HS-27A (cell line): Measurements from ENCODE around the gene MAGEA6.
"Not testable (repeated sequence)": the region's sequence is repeated elsewhere in the genome, so short reads cannot be mapped to it uniquely, and the experiment has no call there.

Experiments
- DNase-seq: peaks from one replicate; pipeline ENCODE4 v3.0.0-alpha.2; 2012; ENCODE audit warnings: low read depth, missing footprints

Gene MAGEA6

GRCh38 chrX:152769549-152770289 is at the start of gene MAGEA6:
Gene MAGEA6, minus strand, starts transcription at chrX:152769689. Its CDS starts 2,039 bp downstream, at chrX:152767650.
- DNase-seq: not testable (repeated sequence)

DNA sequence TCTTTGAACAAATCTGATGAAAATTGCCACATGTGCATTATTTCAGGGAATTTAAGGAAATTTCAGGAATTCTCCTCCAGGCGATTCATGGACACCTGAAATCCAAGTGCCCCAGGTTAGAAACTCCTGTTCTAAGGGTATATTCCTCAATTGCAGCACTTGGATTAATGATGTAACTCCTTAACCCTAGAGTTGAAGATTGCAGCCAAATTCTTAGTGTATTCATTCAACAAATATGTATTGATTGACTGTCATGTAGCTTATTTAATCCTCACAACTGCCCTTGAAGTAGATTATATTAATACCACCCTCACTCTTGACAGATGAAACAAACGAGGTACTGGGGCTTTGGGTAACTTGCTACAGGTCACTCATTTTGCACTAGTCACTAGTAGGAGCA is 49.8 kb upstream of the MAGEA6 start:
- DNase-seq: no peak

GRCh38 chrX:152818356-152818755 is 48.9 kb upstream of the MAGEA6 start:
- no peak for DNase-seq

DNA sequence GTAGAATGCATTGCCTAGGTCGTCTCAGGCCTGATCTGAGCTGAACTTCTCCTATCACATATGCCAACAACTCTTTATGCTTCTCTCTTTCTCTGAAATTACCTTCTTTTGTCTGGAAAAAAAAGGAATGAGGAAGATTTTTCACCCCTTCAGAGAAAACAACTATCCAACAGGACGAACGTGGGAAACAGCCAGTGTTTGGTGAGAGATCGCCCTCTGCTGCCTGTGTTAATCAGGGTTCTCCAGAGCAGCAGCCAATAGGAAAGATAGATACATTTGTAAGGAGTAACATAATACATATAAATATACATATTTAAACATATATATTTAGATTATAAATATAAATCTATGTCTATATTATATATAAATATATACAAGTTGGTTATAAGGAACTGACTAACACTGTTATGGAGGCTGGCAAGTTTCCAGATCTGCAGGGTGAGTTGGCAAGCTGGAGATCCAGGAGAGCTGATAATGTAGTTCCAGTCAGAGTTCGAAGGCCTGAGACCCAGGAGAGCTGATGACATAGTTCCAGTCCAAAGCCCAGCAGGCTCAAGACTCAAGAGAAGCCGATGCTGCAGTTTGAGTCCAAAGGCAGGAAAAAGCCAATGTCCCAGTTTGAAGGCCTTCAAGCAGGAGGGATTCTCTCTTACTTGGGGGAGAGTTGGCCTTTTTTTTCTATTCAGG is 47.7 kb upstream of the MAGEA6 start:
- no peak for DNase-seq

GRCh38 chrX:152814048-152814447 is 44.6 kb upstream of the MAGEA6 start:
- no peak for DNase-seq

DNA sequence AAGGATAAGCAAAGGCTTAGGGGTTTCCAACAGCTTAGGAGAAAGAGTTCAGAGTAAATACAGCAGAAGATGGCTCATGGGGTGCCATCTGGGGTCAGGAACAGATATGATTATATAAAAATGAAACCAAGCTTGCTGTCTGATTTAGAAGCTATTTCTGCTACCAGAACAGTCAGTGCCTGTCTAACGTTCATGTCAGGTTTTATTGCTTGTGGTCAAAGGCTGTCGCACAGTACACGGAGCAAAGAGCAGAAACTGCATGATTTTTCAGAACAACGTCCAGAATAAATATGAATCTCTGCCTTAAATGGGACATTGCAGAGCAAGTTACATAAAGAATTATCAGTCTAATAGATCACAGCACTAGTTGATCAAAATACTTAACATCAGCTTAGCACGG is 43.7 kb upstream of the MAGEA6 start:
- no peak for DNase-seq

- DNase-seq: no peak
Observed at GRCh38 chrX:152810403-152810802, 40.9 kb upstream of the MAGEA6 start.

- no peak for DNase-seq
Observed at GRCh38 chrX:152806035-152806434, 36.5 kb upstream of the MAGEA6 start.

DNA sequence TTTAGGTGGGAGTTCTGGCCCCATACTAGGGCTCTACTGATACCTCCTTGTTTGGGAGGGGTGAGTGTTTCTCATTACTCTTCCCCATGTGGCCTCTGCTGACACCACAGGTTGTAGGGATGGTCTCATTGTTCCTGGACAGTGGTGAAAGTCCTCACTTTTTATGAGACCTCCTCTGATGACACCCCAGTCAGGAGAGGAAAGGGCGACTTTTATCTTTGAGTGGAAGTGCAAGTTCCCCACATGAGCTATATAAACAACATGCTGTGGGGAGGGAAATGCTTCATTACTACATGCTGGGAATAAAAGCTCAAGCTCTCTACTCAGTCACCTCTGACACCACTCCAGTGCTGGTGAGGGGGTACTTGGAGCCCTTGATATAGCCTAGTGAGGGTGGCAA is 29.5 kb upstream of the MAGEA6 start:
- no peak for DNase-seq

- DNase-seq: not testable (repeated sequence)
Observed at GRCh38 chrX:152787062-152787461, 17.6 kb upstream of the MAGEA6 start.

GRCh38 chrX:152766562-152766961 is 2.9 kb downstream of the MAGEA6 start:
- DNase-seq: not testable (repeated sequence)

DNA sequence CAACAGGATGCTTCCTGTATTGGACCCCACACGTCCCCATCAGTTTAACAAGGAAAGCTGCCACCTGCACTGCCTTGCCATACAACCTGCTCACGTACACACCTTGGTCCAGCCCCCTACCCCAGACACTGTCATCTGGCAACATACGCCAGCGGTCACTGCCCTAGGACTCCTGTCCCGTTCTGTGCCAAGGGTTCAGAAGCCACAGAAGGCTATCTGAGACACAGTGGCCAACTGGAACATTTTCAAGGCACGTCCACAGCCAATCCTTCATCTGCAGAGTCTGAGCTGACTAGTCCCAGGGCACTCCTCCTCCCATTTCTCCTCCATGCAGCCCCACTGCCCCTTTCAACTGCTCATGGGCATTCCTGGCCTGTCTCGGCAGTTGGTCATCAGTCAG is 7.9 kb downstream of the MAGEA6 start:
- not testable (repeated sequence) for DNase-seq

DNA sequence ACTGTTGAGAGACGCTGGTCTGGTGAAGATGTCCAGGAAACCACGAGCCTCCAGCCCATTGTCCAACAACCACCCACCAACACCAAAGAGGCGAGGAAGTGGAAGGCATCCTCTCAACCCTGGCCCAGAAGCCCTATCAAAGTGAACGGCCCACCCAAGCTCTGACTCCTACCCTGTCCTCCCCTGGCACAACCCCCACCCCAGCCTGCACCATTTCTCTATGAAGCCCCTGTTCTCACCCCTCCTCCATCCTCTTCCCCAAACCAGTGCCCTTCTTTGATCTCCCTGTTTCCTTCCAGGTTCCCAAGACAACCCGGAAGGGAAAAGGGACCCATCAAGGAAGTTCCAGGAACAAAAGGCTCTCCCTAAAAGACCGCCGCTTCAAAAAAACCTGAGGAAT is 9.9 kb downstream of the MAGEA6 start:
- not testable (repeated sequence) for DNase-seq

- DNase-seq: not testable (repeated sequence)
Observed at GRCh38 chrX:152758918-152759317, 10.6 kb downstream of the MAGEA6 start, which contains the start of gene CSAG3. Gene CSAG3, plus strand, starts transcription at chrX:152759218.

DNA sequence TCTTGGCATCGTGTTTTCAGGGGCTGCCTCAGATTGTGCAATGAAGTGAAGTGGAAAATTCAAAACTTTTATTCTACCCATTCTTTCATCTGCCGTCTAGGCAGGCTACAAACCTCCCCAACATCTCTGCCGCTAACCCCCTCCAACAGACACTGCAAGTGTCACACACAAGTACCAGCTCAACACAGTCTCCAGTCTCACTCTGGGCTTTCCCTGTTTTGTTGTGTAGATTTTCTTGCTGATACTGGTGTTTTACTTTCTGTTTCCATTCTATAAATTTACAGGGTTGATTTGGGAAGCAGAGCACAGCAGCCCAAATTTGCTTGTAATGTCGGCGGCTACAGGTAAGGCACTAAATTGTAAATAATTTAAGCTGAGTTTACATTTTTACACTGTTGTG is 14.6 kb downstream of the MAGEA6 start:
- DNase-seq: not testable (repeated sequence)

- not testable (repeated sequence) for DNase-seq
Observed at GRCh38 chrX:152753686-152754650, 15.5 kb downstream of the MAGEA6 start, which contains the start of gene MAGEA2. Gene MAGEA2, minus strand, starts transcription at chrX:152753842. Its CDS starts 2,479 bp downstream, at chrX:152751363.

GRCh38 chrX:152738560-152738959 is 30.9 kb downstream of the MAGEA6 start:
- DNase-seq: no peak

DNA sequence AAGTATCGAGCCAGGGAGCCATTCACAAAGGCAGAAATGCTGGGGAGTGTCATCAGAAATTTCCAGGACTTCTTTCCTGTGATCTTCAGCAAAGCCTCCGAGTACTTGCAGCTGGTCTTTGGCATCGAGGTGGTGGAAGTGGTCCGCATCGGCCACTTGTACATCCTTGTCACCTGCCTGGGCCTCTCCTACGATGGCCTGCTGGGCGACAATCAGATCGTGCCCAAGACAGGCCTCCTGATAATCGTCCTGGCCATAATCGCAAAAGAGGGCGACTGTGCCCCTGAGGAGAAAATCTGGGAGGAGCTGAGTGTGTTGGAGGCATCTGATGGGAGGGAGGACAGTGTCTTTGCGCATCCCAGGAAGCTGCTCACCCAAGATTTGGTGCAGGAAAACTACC is 33.0 kb downstream of the MAGEA6 start:
- not testable (repeated sequence) for DNase-seq

- DNase-seq: no peak
Observed at GRCh38 chrX:152735860-152736511, 33.5 kb downstream of the MAGEA6 start.

- DNase-seq: no peak
Observed at GRCh38 chrX:152735101-152735500, 34.4 kb downstream of the MAGEA6 start.

GRCh38 chrX:152734143-152734858 is 35.2 kb downstream of the MAGEA6 start:
- not testable (repeated sequence) for DNase-seq
